NCI-H2171 treated with DMSO at 0.1 percent for 48 hours (cell line): ENCODE data around the gene HMGXB3.

Experiments used
- DNase-seq: peaks from one replicate; lab custom pipeline; 2025; lab: John Stamatoyannopoulos, UW

The HMGXB3 gene

GRCh38 chr5:150052956-150053712 lies 52.6 kb downstream of the HMGXB3 start:
- DNase-seq: no peak

GRCh38 chr5:150053713-150054392 lies 53.3 kb downstream of the HMGXB3 start:
- DNase-seq: no peak

GRCh38 chr5:150054569-150054968 lies 54.0 kb downstream of the HMGXB3 start:
- no peak for DNase-seq

GRCh38 chr5:150055326-150056074 lies 55.0 kb downstream of the HMGXB3 start:
- DNase-seq: no peak

GRCh38 chr5:150056075-150056443 lies 55.5 kb downstream of the HMGXB3 start:
- no peak for DNase-seq

- no peak for DNase-seq
These were observed 56.5 kb downstream of the HMGXB3 start for GRCh38 chr5:150057052-150057451.

- DNase-seq: no peak
These were observed 57.0 kb downstream of the HMGXB3 start for GRCh38 chr5:150057511-150057910.

- DNase-seq: no peak
These were observed 57.5 kb downstream of the HMGXB3 start for GRCh38 chr5:150057996-150058395.

- no peak for DNase-seq
These were observed 58.1 kb downstream of the HMGXB3 start for GRCh38 chr5:150058480-150059126.

- DNase-seq: no peak
These were observed 59.1 kb downstream of the HMGXB3 start for GRCh38 chr5:150059623-150060022.

- DNase-seq: no peak
These were observed 59.9 kb downstream of the HMGXB3 start for GRCh38 chr5:150060471-150060870.

- DNase-seq: no peak
These were observed 61.0 kb downstream of the HMGXB3 start for GRCh38 chr5:150061538-150061995.

- no peak for DNase-seq
These were observed 61.8 kb downstream of the HMGXB3 start for GRCh38 chr5:150062216-150062922.

GRCh38 chr5:150063638-150064037 lies 63.1 kb downstream of the HMGXB3 start:
- DNase-seq: no peak

GRCh38 chr5:150064681-150065220 lies 64.2 kb downstream of the HMGXB3 start:
- no peak for DNase-seq

GRCh38 chr5:150065346-150065745 lies 64.8 kb downstream of the HMGXB3 start:
- DNase-seq: no peak

- DNase-seq: no peak
These were observed 65.3 kb downstream of the HMGXB3 start for GRCh38 chr5:150065886-150066285.

- no peak for DNase-seq
These were observed 65.9 kb downstream of the HMGXB3 start for GRCh38 chr5:150066436-150066835.

- no peak for DNase-seq
These were observed 66.4 kb downstream of the HMGXB3 start for GRCh38 chr5:150066901-150067396.

- no peak for DNase-seq
These were observed 66.9 kb downstream of the HMGXB3 start for GRCh38 chr5:150067405-150067960.

GRCh38 chr5:150068071-150068470 lies 67.5 kb downstream of the HMGXB3 start:
- DNase-seq: no peak
